Effector memory CD4-positive, alpha-beta T cell (primary cell): Measurements from ENCODE around the gene ANTXR1.

Source experiments
- DNase-seq, 3 donors: peaks; one replicate each; pipeline ENCODE4 v3.0.0-alpha.2; 2020
- H3K27ac ChIP-seq: 2 replicates; pipeline ENCODE4 v1.7.0; 2013; ENCODE audit warnings: mild to moderate bottlenecking, low read length, moderate library complexity; ENCODE audit not compliant: insufficient read depth, poor library complexity, severe bottlenecking
- H3K27me3 ChIP-seq: replicated peaks from 2 replicates; pipeline ENCODE4 v1.7.0; 2013; ENCODE audit warnings: mild to moderate bottlenecking, low read length; ENCODE audit not compliant: insufficient read depth, control insufficient read depth, poor library complexity, severe bottlenecking
- H3K36me3 ChIP-seq: 2 replicates; pipeline ENCODE4 v1.7.0; 2013; ENCODE audit warnings: mild to moderate bottlenecking, low read length, moderate library complexity; ENCODE audit not compliant: control insufficient read depth, insufficient read depth
- H3K4me1 ChIP-seq: 2 replicates; pipeline ENCODE4 v1.7.0; 2013; ENCODE audit warnings: low read length, mild to moderate bottlenecking; ENCODE audit not compliant: control insufficient read depth, insufficient read depth, poor library complexity, severe bottlenecking
- H3K4me3 ChIP-seq: 2 replicates; pipeline ENCODE4 v1.7.0; 2013; ENCODE audit warnings: low read length, low read depth, mild to moderate bottlenecking; ENCODE audit not compliant: insufficient read depth, poor library complexity, severe bottlenecking
- H3K9me3 ChIP-seq: 2 replicates; pipeline ENCODE4 v1.7.0; 2013; ENCODE audit warnings: mild to moderate bottlenecking, low read length, moderate library complexity; ENCODE audit not compliant: control insufficient read depth

The ANTXR1 gene

GRCh38 chr2:69123182-69123581, 110.2 kb downstream of the ANTXR1 start:
- Histone ChIP-seq H3K27ac (no peak overlapping the region), H3K9me3 (no peaks in the 10 kb centered on the region)
- DNase-seq: no peak

DNA sequence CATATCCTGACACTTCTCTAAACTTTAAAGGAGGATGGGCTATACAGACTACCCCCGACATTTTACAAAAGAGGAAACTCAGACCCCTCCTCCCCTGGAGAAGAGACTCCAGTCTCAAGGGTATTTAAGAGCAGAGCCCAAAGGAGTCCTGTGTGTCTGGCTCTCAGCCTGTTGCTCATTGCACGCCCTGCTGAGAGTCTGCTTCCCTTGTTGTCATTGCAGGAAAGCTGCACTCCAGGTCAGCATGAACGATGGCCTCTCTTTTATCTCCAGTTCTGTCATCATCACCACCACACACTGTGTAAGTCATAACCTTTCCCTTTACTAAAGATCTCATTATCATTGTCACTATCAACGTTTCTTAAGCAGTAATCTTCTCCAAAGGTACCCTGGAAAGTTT, 111.4 kb downstream of the ANTXR1 start:
- no peaks in the 10 kb centered on the region for H3K27me3 ChIP-seq
- no peak overlapping the region for H3K4me3 ChIP-seq
- no peaks in the 10 kb centered on the region for H3K4me1 ChIP-seq
- H3K9me3 ChIP-seq: no peaks in the 10 kb centered on the region
- no peak for DNase-seq
- H3K27ac ChIP-seq: no peak overlapping the region
- no peaks in the 10 kb centered on the region for H3K36me3 ChIP-seq

More at GRCh38 chr2:69123182-69123581, 110.2 kb downstream of the ANTXR1 start:
- H3K4me3 ChIP-seq: no peak overlapping the region
- H3K27me3 ChIP-seq: no peaks in the 10 kb centered on the region
- no peaks in the 10 kb centered on the region for H3K4me1 ChIP-seq
- H3K36me3 ChIP-seq: no peaks in the 10 kb centered on the region

GRCh38 chr2:69125816-69126215, 112.8 kb downstream of the ANTXR1 start:
- DNase-seq: no peak
- Histone ChIP-seq H3K9me3 (no peaks in the 10 kb centered on the region), H3K4me3 (no peak overlapping the region), H3K36me3 (no peaks in the 10 kb centered on the region), H3K27me3 (no peaks in the 10 kb centered on the region), H3K27ac (no peak overlapping the region), H3K4me1 (no peaks in the 10 kb centered on the region)

DNA sequence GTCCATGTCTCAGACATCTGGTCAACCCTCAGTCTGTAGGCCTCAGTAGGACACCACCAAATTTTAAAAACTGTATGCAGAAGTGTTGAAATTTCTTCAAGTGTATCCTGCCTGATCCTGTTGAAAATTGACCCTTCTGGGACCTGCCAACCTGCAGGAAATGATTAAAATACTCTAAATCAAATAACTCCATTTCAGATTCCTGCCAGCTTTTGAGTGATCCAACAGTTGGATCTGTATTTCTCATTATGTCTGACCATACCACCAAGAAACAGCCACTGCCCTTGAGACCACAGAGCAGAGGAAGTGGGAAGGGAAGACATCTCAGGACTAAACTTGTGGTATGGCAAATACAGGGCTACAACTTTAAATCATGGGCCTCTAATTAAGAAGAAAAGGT, 113.4 kb downstream of the ANTXR1 start:
- H3K27ac ChIP-seq: no peak overlapping the region
- H3K4me3 ChIP-seq: no peak overlapping the region
- H3K27me3 ChIP-seq: no peaks in the 10 kb centered on the region
- no peaks in the 10 kb centered on the region for H3K36me3 ChIP-seq
- H3K4me1 ChIP-seq: no peaks in the 10 kb centered on the region
- no peak for DNase-seq
- H3K9me3 ChIP-seq: no peaks in the 10 kb centered on the region

- Histone ChIP-seq H3K27ac (no peak overlapping the region), H3K4me3 (no peak overlapping the region), H3K4me1 (no peaks in the 10 kb centered on the region), H3K27me3 (no peaks in the 10 kb centered on the region), H3K36me3 (no peaks in the 10 kb centered on the region), H3K9me3 (no peaks in the 10 kb centered on the region)
- DNase-seq: no peak
Observed at GRCh38 chr2:69131452-69131851, 118.5 kb downstream of the ANTXR1 start.

DNA sequence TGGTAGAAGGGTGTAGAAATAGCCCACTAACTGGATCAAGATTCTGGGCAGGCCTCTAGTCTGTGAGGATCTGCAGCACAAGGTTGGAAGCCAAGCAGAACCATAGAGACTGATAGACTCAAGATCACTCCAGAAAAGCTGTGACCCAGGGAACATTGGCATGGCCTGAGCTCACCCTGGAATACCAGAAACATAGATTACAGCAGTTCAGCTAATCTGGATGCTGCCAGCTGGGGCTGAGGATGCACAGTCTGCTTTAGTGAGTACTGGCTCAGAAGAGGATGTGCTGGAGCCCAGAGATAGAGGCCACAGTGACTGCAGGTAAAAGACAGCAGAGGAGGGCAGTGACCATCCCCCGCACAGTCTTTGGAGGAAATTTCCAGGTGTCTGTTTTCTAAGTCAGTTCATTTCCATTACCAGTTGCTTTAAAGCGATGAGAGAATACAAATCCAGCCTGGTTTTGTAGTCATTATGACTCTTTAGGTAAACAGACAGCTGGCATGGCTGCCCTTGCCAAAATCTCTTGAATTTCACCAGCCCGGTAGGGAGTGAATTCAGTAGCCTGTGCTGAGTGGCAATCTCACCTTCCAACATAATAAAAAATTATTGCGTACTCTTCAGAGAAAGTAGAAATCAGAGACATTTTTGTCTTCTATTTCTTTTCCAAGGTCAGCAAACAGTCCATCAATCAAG, 119.2 kb downstream of the ANTXR1 start:
- Histone ChIP-seq H3K9me3 (no peaks in the 10 kb centered on the region), H3K27ac (no peak overlapping the region), H3K36me3 (no peaks in the 10 kb centered on the region), H3K27me3 (no peaks in the 10 kb centered on the region), H3K4me3 (no peak overlapping the region), H3K4me1 (no peaks in the 10 kb centered on the region)
- no peak for DNase-seq

GRCh38 chr2:69132960-69133590, 120.1 kb downstream of the ANTXR1 start:
- Histone ChIP-seq H3K4me1 (no peaks in the 10 kb centered on the region), H3K27me3 (no peaks in the 10 kb centered on the region), H3K36me3 (no peaks in the 10 kb centered on the region), H3K27ac (no peak overlapping the region), H3K4me3 (no peak overlapping the region), H3K9me3 (no peaks in the 10 kb centered on the region)
- DNase-seq: no peak

- Histone ChIP-seq H3K27me3 (no peaks in the 10 kb centered on the region), H3K9me3 (no peaks in the 10 kb centered on the region), H3K36me3 (no peaks in the 10 kb centered on the region), H3K27ac (no peak overlapping the region), H3K4me3 (no peak overlapping the region), H3K4me1 (no peaks in the 10 kb centered on the region)
- no peak for DNase-seq
Observed at GRCh38 chr2:69133898-69134297, 120.9 kb downstream of the ANTXR1 start.

GRCh38 chr2:69134306-69134945, 121.4 kb downstream of the ANTXR1 start:
- Histone ChIP-seq H3K36me3 (no peaks in the 10 kb centered on the region), H3K27me3 (no peaks in the 10 kb centered on the region), H3K4me1 (no peaks in the 10 kb centered on the region), H3K4me3 (no peak overlapping the region), H3K27ac (no peak overlapping the region), H3K9me3 (no peaks in the 10 kb centered on the region)
- DNase-seq: no peak

DNA sequence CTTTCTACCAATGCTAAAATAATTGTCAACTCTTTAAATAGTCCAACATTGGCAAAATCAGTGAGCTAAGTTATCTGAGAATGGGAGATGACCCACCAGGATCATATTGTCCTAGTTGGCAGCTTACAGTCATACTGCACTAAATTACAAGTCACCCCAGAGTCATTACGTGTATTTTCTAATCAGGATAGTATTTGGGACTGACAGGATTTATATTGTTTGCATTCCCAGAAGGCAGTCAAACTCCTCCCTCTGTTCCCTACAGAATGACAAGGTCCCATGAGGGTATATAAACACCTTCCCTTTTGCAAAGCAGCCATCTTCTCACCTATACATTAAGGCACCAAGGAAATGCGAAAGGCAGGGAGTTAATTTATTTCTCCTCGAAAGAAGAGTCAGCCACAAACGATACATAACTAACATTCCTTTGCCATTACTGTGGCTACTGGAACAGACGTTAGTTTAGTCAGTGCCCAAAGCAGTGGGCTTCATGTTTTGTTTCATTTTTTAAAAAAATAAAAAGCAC, 125.3 kb downstream of the ANTXR1 start:
- Histone ChIP-seq H3K9me3 (no peaks in the 10 kb centered on the region), H3K4me1 (no peaks in the 10 kb centered on the region), H3K27ac (no peak overlapping the region), H3K36me3 (no peaks in the 10 kb centered on the region), H3K4me3 (no peak overlapping the region), H3K27me3 (no peaks in the 10 kb centered on the region)
- no peak for DNase-seq
